Hepatocyte (in vitro differentiated cells): ENCODE data around the gene RASSF4. TPM values are rescaled to one million over a fixed set of nuclear protein-coding genes. Genes with fewer than 3 reads are reported as not detected.

Experiments
- DNase-seq: peaks from one replicate; pipeline ENCODE4 v3.0.0-alpha.2; 2016; ENCODE audit warnings: low spot score
- H2AFZ ChIP-seq: fragments of 200-600 bp; sonication (generic); 2 replicates; pipeline ENCODE4 v1.6.0; 2016; ENCODE audit warnings: antibody characterized with exemption, mild to moderate bottlenecking
- H3K27ac ChIP-seq: fragments of 200-600 bp; sonication (generic); 2 replicates; pipeline ENCODE4 v1.5.1; 2016; ENCODE audit warnings: mild to moderate bottlenecking
- H3K27me3 ChIP-seq: fragments of 200-600 bp; sonication (generic); 2 replicates; pipeline ENCODE4 v1.6.1; 2016
- H3K36me3 ChIP-seq: fragments of 200-600 bp; sonication (generic); replicated peaks from 2 replicates; pipeline ENCODE4 v1.5.1; 2016; ENCODE audit warnings: low read depth; ENCODE audit not compliant: insufficient read depth
- H3K4me1 ChIP-seq: fragments of 200-600 bp; sonication (generic); 2 replicates; pipeline ENCODE4 v1.5.1; 2016; ENCODE audit warnings: mild to moderate bottlenecking, moderate library complexity; ENCODE audit not compliant: insufficient read depth
- H3K4me2 ChIP-seq: fragments of 200-600 bp; sonication (generic); 2 replicates; pipeline ENCODE4 v1.6.0; 2016
- H3K4me3 ChIP-seq: fragments of 200-600 bp; sonication (generic); 2 replicates; pipeline ENCODE4 v1.5.1; 2016; ENCODE audit warnings: mild to moderate bottlenecking
- H3K79me2 ChIP-seq: fragments of 200-600 bp; sonication (generic); 2 replicates; pipeline ENCODE4 v1.6.0; 2017; ENCODE audit warnings: mild to moderate bottlenecking
- H3K9me2 ChIP-seq: fragments of 200-600 bp; sonication (generic); replicated peaks from 2 replicates; pipeline ENCODE4 v1.6.0; 2017; ENCODE audit warnings: mild to moderate bottlenecking; ENCODE audit not compliant: insufficient read depth
- H3K9me3 ChIP-seq: fragments of 200-600 bp; sonication (generic); 2 replicates; pipeline ENCODE4 v1.5.1; 2016; ENCODE audit warnings: low read depth, mild to moderate bottlenecking
- H4K20me1 ChIP-seq: fragments of 200-600 bp; sonication (generic); 2 replicates; pipeline ENCODE4 v1.6.0; 2016; ENCODE audit warnings: mild to moderate bottlenecking; ENCODE audit not compliant: insufficient read depth, poor library complexity, severe bottlenecking
- EZH2 ChIP-seq: fragments of 200-600 bp; sonication (generic); IDR thresholded peaks from 2 replicates; pipeline ENCODE4 v1.6.1; 2016; ENCODE audit warnings: antibody characterized with exemption, mild to moderate bottlenecking, borderline replicate concordance
- EZH2phosphoT487 ChIP-seq: fragments of 200-600 bp; sonication (generic); IDR thresholded peaks from one replicate; pipeline ENCODE4 v1.6.1; 2018; ENCODE audit warnings: antibody characterized with exemption, mild to moderate bottlenecking, low read depth, moderate library complexity; ENCODE audit not compliant: unreplicated experiment, severe bottlenecking
- WGBS: methylation state at CpG from one replicate; pipeline ENCODE4 v1.1.6; 2016; ENCODE audit warnings: low lambda C conversion rate; ENCODE audit errors: missing lambda C conversion rate; 5-methylcytosine and 5-hydroxymethylcytosine counted together
- polyA plus RNA-seq: library from polyadenylated mRNA; unstranded; fragments of >200 nt; fragmentation: Nextera tagmentation; extraction: Ambion mirVana; gene quantifications from 2 replicates; pipeline ENCODE4 v1.2.1, GENCODE V29; 2016
- total RNA-seq: library from RNA; depleted of rRNA; stranded (reverse); fragments of >200 nt; gene quantifications from 2 replicates; pipeline ENCODE4 v1.2.3, GENCODE V29; 2014
- TF ChIP-seq, protein P1 (sequence below): fragments of 200-600 bp; sonication (generic); IDR thresholded peaks from 2 replicates; pipeline ENCODE4 v1.5.1; 2016; ENCODE audit warnings: antibody characterized with exemption, mild to moderate bottlenecking; ENCODE audit not compliant: poor library complexity

RASSF4 gene
- total and polyA plus RNA-seq, 2 experiments from 2014 or later = 19.2 to 20.1 TPM

DNA sequence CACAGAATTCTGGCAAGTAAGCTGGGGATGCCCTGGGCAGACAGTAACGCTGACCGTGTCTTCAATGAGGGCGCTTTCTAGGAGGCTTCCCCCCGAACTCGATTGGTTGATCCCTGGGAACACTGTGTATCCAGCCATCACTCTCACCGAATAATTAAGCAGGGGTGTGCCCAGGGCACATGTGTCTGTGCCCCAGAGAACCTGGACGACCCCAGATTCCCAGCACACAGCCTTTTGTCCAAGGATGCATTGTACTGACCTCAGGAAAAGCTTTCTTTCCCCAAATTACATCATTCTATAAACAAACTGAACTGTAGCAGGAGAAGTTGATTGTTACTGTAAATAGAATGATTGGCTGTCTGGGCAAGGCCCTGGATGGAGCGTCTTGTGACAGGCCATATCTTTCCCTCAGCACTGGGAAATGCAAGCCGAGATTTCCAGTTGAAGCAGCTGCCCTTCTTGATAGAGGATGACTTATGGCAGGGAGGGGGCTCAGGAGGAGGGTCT lies 25.6 kb downstream of the RASSF4 start:
- Histone ChIP-seq H3K9me3 (no peaks in the 10 kb centered on the region), H2AFZ (no peak overlapping the region), H3K9me2 (no peaks in the 10 kb centered on the region), H3K4me2 (no peak overlapping the region), H3K4me3 (no peak overlapping the region), H3K4me1 (peaks cover 38% of the 10 kb centered on the region), H3K27ac (peak overlapping the region; percentile 55), H4K20me1 (no peaks in the 10 kb centered on the region), H3K27me3 (no peaks in the 10 kb centered on the region), H3K79me2 (no peaks in the 10 kb centered on the region), H3K36me3 (no peaks in the 10 kb centered on the region)
- DNase-seq = no peak
- WGBS = 70% methylated on average over 9 of the region's 9 CpGs
- TF ChIP-seq, protein P1, sequence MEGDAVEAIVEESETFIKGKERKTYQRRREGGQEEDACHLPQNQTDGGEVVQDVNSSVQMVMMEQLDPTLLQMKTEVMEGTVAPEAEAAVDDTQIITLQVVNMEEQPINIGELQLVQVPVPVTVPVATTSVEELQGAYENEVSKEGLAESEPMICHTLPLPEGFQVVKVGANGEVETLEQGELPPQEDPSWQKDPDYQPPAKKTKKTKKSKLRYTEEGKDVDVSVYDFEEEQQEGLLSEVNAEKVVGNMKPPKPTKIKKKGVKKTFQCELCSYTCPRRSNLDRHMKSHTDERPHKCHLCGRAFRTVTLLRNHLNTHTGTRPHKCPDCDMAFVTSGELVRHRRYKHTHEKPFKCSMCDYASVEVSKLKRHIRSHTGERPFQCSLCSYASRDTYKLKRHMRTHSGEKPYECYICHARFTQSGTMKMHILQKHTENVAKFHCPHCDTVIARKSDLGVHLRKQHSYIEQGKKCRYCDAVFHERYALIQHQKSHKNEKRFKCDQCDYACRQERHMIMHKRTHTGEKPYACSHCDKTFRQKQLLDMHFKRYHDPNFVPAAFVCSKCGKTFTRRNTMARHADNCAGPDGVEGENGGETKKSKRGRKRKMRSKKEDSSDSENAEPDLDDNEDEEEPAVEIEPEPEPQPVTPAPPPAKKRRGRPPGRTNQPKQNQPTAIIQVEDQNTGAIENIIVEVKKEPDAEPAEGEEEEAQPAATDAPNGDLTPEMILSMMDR = no peak
- no peak for TF ChIP-seq EZH2
- no peak for TF ChIP-seq EZH2phosphoT487

DNA sequence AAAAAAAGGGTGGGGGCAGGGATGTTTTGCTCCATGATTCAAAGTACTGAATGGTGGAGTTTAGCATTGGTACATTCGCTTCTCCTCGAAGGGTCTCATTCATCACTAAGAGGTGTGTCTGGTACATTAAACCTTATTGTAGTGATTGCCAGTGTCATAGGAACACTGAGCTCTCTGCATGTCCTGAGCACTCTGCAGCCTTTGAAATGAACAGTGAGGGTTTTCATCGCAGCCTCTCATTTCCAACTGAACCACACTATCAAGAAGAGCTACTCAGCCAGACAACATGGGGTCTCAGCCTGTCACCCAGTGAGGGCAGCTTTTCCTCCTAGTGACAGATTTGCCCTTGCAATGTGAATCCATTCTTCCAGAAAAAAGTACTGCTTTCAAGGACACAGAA lies 26.6 kb downstream of the RASSF4 start:
- DNase-seq = no peak
- no peaks in the 10 kb centered on the region for H3K27me3 ChIP-seq
- H3K9me2 ChIP-seq = no peaks in the 10 kb centered on the region
- no peak overlapping the region for H3K27ac ChIP-seq
- no peak overlapping the region for H3K4me2 ChIP-seq
- peaks cover 33% of the 10 kb centered on the region for H3K4me1 ChIP-seq
- WGBS = 92% methylated on average over 3 of the region's 3 CpGs
- H2AFZ ChIP-seq = no peak overlapping the region
- H3K9me3 ChIP-seq = no peaks in the 10 kb centered on the region
- H4K20me1 ChIP-seq = no peaks in the 10 kb centered on the region
- H3K36me3 ChIP-seq = no peaks in the 10 kb centered on the region
- H3K4me3 ChIP-seq = no peak overlapping the region
- H3K79me2 ChIP-seq = no peaks in the 10 kb centered on the region
- TF ChIP-seq EZH2 = no peak
- TF ChIP-seq, protein P1 = no peak
- no peak for TF ChIP-seq EZH2phosphoT487

DNA sequence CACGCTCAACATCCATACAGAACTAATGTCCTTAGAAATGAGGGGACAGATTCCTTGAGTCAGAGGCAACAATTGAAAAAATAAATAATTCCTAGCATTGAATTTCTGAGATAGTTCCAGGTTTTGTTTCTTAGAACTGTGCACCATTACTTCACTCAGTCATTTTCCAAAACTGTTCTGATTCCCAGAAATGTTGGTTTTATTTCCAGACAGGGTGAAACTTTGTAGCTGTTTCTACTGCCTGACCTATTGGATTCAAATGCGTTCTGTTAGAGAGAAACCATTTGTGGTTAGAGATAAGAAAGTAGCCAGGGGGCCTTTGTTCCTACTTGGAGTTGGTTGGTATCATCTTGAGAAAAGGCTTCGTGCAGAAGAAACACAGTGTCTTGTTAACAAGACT lies 27.1 kb downstream of the RASSF4 start:
- Histone ChIP-seq H4K20me1 (no peaks in the 10 kb centered on the region), H3K36me3 (no peaks in the 10 kb centered on the region), H2AFZ (no peak overlapping the region), H3K27me3 (no peaks in the 10 kb centered on the region), H3K4me3 (no peak overlapping the region), H3K27ac (no peak overlapping the region), H3K9me2 (no peaks in the 10 kb centered on the region), H3K4me2 (no peak overlapping the region), H3K9me3 (no peaks in the 10 kb centered on the region), H3K4me1 (peaks cover 28% of the 10 kb centered on the region), H3K79me2 (no peaks in the 10 kb centered on the region)
- TF ChIP-seq, protein P1 = no peak
- no peak for TF ChIP-seq EZH2phosphoT487
- TF ChIP-seq EZH2 = no peak
- DNase-seq = no peak
- WGBS = 42% methylated on average over 3 of the region's 3 CpGs
